ENCODE results near the gene PDCD4.

Gene PDCD4

GRCh38 chr10:110835841-110836240 lies 35.9 kb upstream of the PDCD4 start:
- H3K4me3 ChIP-seq (ENCODE audit: low read length) = no peak overlapping the region
- no peak for TF ChIP-seq ZNF274 (IDR thresholded peaks at IDR 0.05; ENCODE audit: low read depth, low read length)

GRCh38 chr10:110836706-110837105 lies 35.0 kb upstream of the PDCD4 start:
- no peak for TF ChIP-seq ZNF274 (IDR thresholded peaks at IDR 0.05; ENCODE audit: low read depth, low read length)
- no peak overlapping the region for H3K4me3 ChIP-seq (ENCODE audit: low read length)

- no peak for TF ChIP-seq ZNF274 (IDR thresholded peaks at IDR 0.05; ENCODE audit: low read depth, low read length)
- H3K4me3 ChIP-seq (ENCODE audit: low read length) = no peak overlapping the region
Observed at GRCh38 chr10:110837418-110838171, 34.1 kb upstream of the PDCD4 start.

GRCh38 chr10:110840225-110840922 lies 31.4 kb upstream of the PDCD4 start:
- TF ChIP-seq ZNF274 (IDR thresholded peaks at IDR 0.05; ENCODE audit: low read depth, low read length) = no peak
- no peak overlapping the region for H3K4me3 ChIP-seq (ENCODE audit: low read length)

GRCh38 chr10:110840923-110841428 lies 30.8 kb upstream of the PDCD4 start:
- H3K4me3 ChIP-seq (ENCODE audit: low read length) = no peak overlapping the region
- no peak for TF ChIP-seq ZNF274 (IDR thresholded peaks at IDR 0.05; ENCODE audit: low read depth, low read length)

GRCh38 chr10:110841767-110842267 lies 29.9 kb upstream of the PDCD4 start:
- TF ChIP-seq ZNF274 (IDR thresholded peaks at IDR 0.05; ENCODE audit: low read depth, low read length) = no peak
- no peak overlapping the region; the same call in 1 of the 2 replicates for H3K4me3 ChIP-seq (ENCODE audit: low read length)

GRCh38 chr10:110842326-110842904 lies 29.3 kb upstream of the PDCD4 start:
- peak overlapping the region; percentile 20; the same call in 1 of the 2 replicates for H3K4me3 ChIP-seq (ENCODE audit: low read length)
- no peak for TF ChIP-seq ZNF274 (IDR thresholded peaks at IDR 0.05; ENCODE audit: low read depth, low read length)

GRCh38 chr10:110843031-110843430 lies 28.7 kb upstream of the PDCD4 start:
- no peak for TF ChIP-seq ZNF274 (IDR thresholded peaks at IDR 0.05; ENCODE audit: low read depth, low read length)
- H3K4me3 ChIP-seq (ENCODE audit: low read length) = peak overlapping the region; percentile 20; the same call in 1 of the 2 replicates

GRCh38 chr10:110843796-110844616 lies 27.7 kb upstream of the PDCD4 start:
- H3K4me3 ChIP-seq (ENCODE audit: low read length) = no peak overlapping the region; the same call in 1 of the 2 replicates
- no peak for TF ChIP-seq ZNF274 (IDR thresholded peaks at IDR 0.05; ENCODE audit: low read depth, low read length)

GRCh38 chr10:110844617-110844881 lies 27.2 kb upstream of the PDCD4 start:
- no peak overlapping the region for H3K4me3 ChIP-seq (ENCODE audit: low read length)
- TF ChIP-seq ZNF274 (IDR thresholded peaks at IDR 0.05; ENCODE audit: low read depth, low read length) = no peak

GRCh38 chr10:110845192-110845755 lies 26.5 kb upstream of the PDCD4 start:
- H3K4me3 ChIP-seq (ENCODE audit: low read length) = no peak overlapping the region
- no peak for TF ChIP-seq ZNF274 (IDR thresholded peaks at IDR 0.05; ENCODE audit: low read depth, low read length)

- TF ChIP-seq ZNF274 (IDR thresholded peaks at IDR 0.05; ENCODE audit: low read depth, low read length) = no peak
- no peak overlapping the region for H3K4me3 ChIP-seq (ENCODE audit: low read length)
Observed at GRCh38 chr10:110845756-110846620, 25.7 kb upstream of the PDCD4 start.

GRCh38 chr10:110847374-110847773 lies 24.4 kb upstream of the PDCD4 start:
- no peak for TF ChIP-seq ZNF274 (IDR thresholded peaks at IDR 0.05; ENCODE audit: low read depth, low read length)
- no peak overlapping the region for H3K4me3 ChIP-seq (ENCODE audit: low read length)

All from GM08714 (cell line).